ENCODE measurements around the gene ITGA7. TPM values are rescaled to one million over a fixed set of nuclear protein-coding genes. Genes with fewer than 3 reads are reported as not detected.
A peak's percentile ranks its signal among the peaks of the same experiment; 100 is the strongest.

The ITGA7 gene
- 10 to 100 TPM; 22.4 to 62.4 TPM for total RNA-seq
- 10 to 100 TPM; 10.3 to 31.5 (median 18.0) TPM for polyA plus RNA-seq (ENCODE audit: insufficient read length in 6 of 6)
- long read RNA-seq, donor 1, partial matches to known transcripts: 74 of 399 reads
- long read RNA-seq, donor 1, other reads (novel, unspliced or antisense): 325 of 399 reads
- long read RNA-seq, donor 2: 0 reads
- long read RNA-seq, donor 3, partial matches to known transcripts: 60 of 245 reads
- long read RNA-seq, donor 3, other reads (novel, unspliced or antisense): 184 of 245 reads
- long read RNA-seq, donor 4, partial matches to known transcripts: 1 of 1 reads
- long read RNA-seq, donor 4, other reads (novel, unspliced or antisense): 0 of 1 reads
- long read RNA-seq, donor 5: 0 reads
- long read RNA-seq, donor 6, partial matches to known transcripts: 0 of 1 reads
- long read RNA-seq, donor 6, other reads (novel, unspliced or antisense): 0 of 1 reads
- long read RNA-seq, donor 7, partial matches to known transcripts: 62 of 260 reads
- long read RNA-seq, donor 7, other reads (novel, unspliced or antisense): 198 of 260 reads
- long read RNA-seq, donor 8, partial matches to known transcripts: 60 of 276 reads
- long read RNA-seq, donor 8, other reads (novel, unspliced or antisense): 216 of 276 reads
- long read RNA-seq, donor 9: 0 reads
- long read RNA-seq, donor 10, partial matches to known transcripts: 1 of 1 reads
- long read RNA-seq, donor 10, other reads (novel, unspliced or antisense): 0 of 1 reads
- long read RNA-seq, donor 11, full-length matches to known transcripts: 4 of 9 reads
- long read RNA-seq, donor 11, partial matches to known transcripts: 5 of 9 reads
- long read RNA-seq, donor 11, other reads (novel, unspliced or antisense): 0 of 9 reads
- long read RNA-seq, donor 12, partial matches to known transcripts: 5 of 5 reads
- long read RNA-seq, donor 12, other reads (novel, unspliced or antisense): 0 of 5 reads

- Histone ChIP-seq H3K27ac (no peak within 1 kb of the TSS), H3K9me3 (no peaks in the 10 kb centered on the region), H3K36me3 (no peaks in the 10 kb centered on the region), H3K4me1 (peaks cover 6 to 22% of the 10 kb centered on the region in 2 donors), H3K4me3 (peak within 1 kb of the TSS; percentile 44 to 58), H3K27me3 (peaks cover 0 to 38% of the 10 kb centered on the region in 2 donors)
- no peak for TF ChIP-seq CTCF (IDR thresholded peaks at IDR 0.05)
- peak in 3 of 4 donors; percentile 52 to 96 (median 69) for DNase-seq
- peak; percentile 90 for ATAC-seq
- intact Hi-C loops (cut with DNase I): no loop called here
Measured at GRCh38 chr12:55707841-55708694, at the start of gene ITGA7. Gene ITGA7 (minus strand): TSS chr12:55707904. CDS start chr12:55707682, 222 bp downstream.

GRCh38 chr12:55755246-55755645, 47.5 kb upstream of the ITGA7 start:
- ATAC-seq (no peak), DNase-seq (no peak)
- H3K36me3 ChIP-seq: peaks cover 0 to 97% of the 10 kb centered on the region in 2 donors
- H3K27me3 ChIP-seq: no peaks in the 10 kb centered on the region
- H3K9me3 ChIP-seq: no peaks in the 10 kb centered on the region
- H3K27ac ChIP-seq: no peak overlapping the region
- intact Hi-C loops (cut with DNase I): no loop called here
- TF ChIP-seq CTCF (IDR thresholded peaks at IDR 0.05): no peak
- no peaks in the 10 kb centered on the region for H3K4me1 ChIP-seq
- no peak overlapping the region for H3K4me3 ChIP-seq

- Histone ChIP-seq H3K27me3 (peaks cover 0 to 14% of the 10 kb centered on the region in 2 donors), H3K4me3 (no peak overlapping the region), H3K9me3 (no peaks in the 10 kb centered on the region), H3K36me3 (peaks cover 0 to 39% of the 10 kb centered on the region in 2 donors), H3K4me1 (peaks cover 4 to 16% of the 10 kb centered on the region in 2 donors), H3K27ac (no peak overlapping the region)
- no peak for ATAC-seq
- no peak for TF ChIP-seq CTCF (IDR thresholded peaks at IDR 0.05)
- DNase-seq: no peak
- intact Hi-C loops (cut with DNase I): loop anchor here in 1 of 2 donors (10.0 kb wide), 1 partner anchor 56 kb away; no protein-coding TSS in a partner anchor
Measured at GRCh38 chr12:55748230-55748993, 40.7 kb upstream of the ITGA7 start.

GRCh38 chr12:55746913-55747231, 39.2 kb upstream of the ITGA7 start:
- H3K27ac ChIP-seq: no peak overlapping the region
- DNase-seq: no peak
- no peak for ATAC-seq
- no peak overlapping the region for H3K4me3 ChIP-seq
- intact Hi-C loops (cut with DNase I): loop anchor here in 1 of 2 donors (10.0 kb wide), 1 partner anchor 58 kb away; no protein-coding TSS in a partner anchor
- no peaks in the 10 kb centered on the region for H3K9me3 ChIP-seq
- H3K4me1 ChIP-seq: peaks cover 4 to 20% of the 10 kb centered on the region in 2 donors
- H3K27me3 ChIP-seq: peaks cover 0 to 25% of the 10 kb centered on the region in 2 donors
- H3K36me3 ChIP-seq: peaks cover 0 to 24% of the 10 kb centered on the region in 2 donors
- no peak for TF ChIP-seq CTCF (IDR thresholded peaks at IDR 0.05)
